HG03571 (cell line): ENCODE data around the gene ZNF230.

Experiments used
- ATAC-seq: cut with Tn5 transposase; IDR thresholded peaks from one replicate; pipeline ENCODE4 v1.9.1; 2021; ENCODE audit not compliant: unreplicated experiment

ZNF230 gene

DNA sequence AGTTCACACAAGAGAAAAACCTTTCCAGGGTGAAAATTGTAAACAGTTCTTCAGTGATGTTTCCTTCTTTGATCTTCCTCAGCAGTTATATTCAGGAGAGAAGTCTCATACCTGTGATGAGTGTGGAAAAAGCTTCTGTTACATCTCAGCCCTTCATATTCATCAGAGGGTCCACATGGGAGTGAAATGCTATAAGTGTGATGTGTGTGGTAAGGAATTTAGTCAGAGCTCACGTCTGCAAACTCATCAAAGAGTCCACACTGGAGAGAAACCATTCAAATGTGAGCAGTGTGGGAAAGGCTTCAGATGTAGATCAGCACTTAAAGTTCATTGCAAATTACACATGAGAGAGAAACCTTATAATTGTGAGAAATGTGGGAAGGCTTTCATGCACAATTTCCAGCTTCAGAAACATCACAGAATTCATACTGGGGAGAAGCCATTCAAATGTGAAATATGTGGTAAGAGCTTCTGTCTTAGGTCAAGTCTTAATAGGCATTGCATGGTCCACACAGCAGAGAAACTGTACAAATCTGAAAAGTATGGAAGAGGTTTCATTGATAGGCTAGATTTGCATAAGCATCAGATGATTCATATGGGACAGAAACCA, 29.3 kb downstream of the ZNF230 start:
- no peak for ATAC-seq

DNA sequence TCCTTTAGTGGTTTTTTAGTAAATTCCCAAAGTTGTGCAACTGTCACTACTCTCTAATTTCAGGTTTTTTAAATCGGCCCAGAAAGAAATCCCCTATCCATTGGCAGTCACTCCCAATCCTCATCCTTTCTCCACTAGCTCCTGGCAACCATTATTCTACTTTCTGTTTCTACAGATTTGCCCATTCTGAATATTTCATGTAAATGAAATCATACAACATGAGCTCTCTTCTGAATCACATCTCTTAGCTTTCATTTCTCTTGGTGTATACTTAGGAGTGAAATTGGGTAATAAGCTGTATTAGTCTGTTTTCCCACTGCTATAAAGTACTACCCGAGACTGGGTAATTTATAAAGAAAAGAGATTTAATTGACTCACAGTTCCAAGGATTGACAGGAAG, 39.4 kb downstream of the ZNF230 start:
- ATAC-seq = no peak

DNA sequence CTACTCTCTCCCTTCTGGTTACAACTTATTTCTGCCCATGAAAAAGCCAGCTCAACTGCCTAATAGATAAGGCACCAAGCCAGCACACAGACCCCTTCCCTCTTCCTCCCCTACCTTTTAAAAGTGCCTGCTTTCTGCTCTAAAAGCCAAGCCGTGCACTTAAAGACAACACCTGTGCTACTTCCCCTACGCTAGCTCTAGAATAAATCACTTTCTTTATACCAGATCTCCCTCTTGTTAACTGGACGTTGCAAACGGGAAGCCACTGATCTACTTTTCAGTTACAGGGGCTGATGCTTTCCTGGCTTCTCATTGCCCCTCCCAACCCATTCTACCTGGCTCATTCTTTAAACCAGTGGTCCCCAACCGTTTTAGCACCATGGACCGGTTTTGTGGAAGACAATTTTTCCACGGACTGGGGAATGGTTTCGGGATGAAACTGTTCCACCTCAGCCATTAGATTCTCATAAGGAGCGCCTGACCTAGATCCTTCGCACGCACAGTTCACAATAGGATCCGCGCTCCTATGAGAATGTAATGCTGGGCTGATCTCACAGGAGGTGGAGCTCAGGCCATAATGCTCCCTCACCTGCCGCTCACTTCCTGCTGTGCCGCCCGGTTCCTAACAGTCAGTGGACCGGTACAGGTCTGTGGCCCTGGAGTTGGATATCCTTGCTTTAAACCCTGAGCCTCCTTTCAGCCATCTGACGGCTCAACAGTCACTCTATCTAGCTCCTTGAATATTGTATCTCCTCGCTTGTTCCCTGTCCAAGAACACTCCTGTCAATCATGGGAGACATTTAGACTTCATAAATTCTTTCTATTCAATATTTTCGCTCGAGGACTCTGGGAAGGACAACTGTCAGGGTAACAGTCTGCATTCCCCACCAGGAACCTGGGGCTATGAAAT, 48.2 kb downstream of the ZNF230 start:
- ATAC-seq = peak; percentile 19

DNA sequence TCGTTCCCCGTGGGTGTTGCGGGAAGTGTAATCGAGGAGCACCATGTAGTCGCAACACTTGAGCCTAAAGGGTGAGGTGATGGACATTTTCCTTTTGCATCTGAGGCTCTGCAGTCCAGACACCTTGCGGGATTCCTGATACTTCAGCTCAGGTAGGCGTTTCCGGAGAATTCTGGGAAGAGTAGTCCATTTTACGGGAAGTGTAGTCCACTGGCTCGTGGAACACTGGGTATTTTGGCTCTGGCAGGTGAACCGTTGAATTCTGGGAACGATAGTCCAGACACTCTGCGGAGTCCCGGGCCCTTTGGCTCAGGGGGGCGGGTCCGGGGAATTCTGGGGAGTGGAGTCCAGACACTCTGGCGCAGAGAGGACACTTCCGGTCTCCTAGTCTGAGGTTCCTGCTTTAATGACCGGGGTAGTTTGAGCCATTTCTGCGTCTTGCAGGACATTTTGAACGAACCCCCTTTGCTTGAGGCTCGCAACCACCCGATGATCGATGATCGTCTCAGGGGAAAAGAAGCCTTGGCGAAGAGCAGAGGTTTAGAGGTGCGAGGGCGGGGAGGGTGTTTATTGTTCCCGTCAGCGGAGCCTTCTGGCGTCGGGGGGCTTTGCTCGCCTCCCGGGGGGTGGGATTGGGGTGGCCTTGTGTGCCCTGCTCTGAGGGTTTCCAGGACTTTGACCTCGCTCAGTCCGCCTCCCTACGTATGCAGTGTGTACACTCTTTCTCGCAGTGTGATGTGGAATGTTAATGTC, 49.1 kb downstream of the ZNF230 start, which contains the start of gene ZNF223:
ZNF223 (plus strand) TSS at position 387 of the 753 bp plus-strand sequence. CDS start 3,141 bp downstream, outside the sequence.
- ATAC-seq = peak; percentile 55

DNA sequence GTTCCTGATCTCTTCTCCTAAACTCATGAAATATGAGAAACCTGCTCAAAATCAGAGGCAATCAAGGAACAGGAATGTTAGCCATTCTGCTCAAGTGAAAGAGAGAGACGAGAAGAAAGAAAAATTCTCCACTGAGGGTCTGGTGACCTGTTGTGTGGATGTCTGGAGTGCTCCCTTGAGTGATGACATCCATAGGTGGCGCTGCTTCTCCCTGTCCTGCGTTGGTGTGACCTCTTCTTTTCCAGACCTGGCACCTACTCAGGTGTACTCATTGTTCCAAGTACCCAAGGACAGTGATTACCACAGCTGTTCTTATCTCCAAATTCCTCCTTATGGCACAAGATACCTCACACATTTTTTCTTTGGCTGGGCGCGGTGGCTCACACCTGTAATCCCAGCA, 53.1 kb downstream of the ZNF230 start:
- no peak for ATAC-seq

DNA sequence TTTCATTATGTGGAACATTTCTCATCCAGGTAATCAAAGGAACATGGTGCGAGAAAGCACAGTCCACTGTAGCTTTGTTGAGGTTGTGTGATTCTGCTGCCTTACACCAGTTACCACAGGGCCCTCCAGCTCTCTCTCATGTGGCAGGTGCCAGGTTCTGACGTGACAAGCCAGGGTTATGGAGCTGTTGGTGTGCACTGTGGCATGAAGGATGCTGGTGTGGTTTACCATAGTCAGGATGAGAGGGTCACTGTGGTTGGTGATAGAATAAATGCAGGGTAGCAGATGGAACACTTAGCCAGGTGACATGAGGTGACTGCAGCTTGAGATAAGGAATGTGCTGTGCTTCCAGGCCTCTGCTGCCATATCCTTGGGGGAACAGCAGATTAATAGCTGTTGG, 56.5 kb downstream of the ZNF230 start:
- no peak for ATAC-seq

DNA sequence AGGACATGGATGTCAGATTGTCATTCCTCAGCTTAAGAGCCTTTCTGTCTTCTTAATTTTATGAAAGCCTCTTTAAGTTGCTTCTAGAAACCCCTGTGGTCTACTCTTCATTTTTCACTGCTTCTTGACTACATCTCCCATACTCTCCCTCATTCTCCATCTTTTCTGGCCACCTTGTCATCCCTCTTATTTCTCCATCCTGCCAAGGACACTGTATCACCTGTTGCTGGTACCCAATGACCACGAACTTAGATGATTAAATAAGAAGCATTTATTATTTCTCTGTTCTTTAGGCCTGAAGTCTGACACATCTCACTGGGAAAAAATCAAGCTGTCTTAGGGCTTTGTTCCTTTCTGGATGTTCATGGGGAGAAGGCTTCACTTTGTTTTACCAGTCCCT, 58.3 kb downstream of the ZNF230 start:
- ATAC-seq = no peak
